NCI-H748 (cell line): Measurements from ENCODE around the gene PPP1CA.
A peak's percentile ranks its signal among the peaks of the same experiment; 100 is the strongest.

Source experiments
- DNase-seq: peaks from one replicate; lab custom pipeline; 2025; ENCODE audit not compliant: unreplicated experiment; lab: John Stamatoyannopoulos, UW

The PPP1CA gene

DNA sequence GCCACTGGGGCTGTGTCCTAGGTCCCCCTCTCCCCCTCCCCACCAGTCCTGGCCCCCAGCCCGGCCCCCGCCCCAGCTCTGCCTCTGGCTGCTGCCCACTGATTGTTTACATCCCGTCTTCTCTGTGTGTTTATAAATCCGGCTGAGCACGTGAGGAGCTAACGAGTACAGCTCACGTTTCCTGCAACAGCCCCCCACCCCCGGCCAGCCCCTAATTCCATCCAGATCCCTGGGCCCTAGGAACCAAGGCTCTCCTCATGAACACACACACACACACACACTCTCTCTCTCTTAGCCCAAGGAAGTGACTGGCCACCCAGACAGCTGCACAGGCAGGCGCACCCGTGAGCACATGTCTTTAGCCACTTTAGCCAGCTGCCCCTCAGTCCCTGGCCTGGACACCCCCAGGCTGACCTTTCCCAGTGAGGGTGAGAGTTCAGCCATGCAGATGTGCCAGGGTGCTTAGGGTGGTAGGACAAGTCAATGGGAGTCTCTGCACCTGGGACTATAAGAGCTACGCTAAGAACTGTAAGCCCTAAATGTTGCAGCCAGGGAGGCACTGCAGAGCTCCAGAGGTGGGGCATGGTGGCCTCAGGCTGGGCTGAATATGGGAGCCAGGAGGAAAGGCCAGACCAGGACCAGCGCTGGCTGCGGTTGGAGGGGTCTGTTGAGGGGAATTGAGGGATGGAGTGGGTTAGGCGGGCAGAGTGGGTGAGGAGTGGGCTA is 31.1 kb downstream of the PPP1CA start:
- no peak for DNase-seq

DNA sequence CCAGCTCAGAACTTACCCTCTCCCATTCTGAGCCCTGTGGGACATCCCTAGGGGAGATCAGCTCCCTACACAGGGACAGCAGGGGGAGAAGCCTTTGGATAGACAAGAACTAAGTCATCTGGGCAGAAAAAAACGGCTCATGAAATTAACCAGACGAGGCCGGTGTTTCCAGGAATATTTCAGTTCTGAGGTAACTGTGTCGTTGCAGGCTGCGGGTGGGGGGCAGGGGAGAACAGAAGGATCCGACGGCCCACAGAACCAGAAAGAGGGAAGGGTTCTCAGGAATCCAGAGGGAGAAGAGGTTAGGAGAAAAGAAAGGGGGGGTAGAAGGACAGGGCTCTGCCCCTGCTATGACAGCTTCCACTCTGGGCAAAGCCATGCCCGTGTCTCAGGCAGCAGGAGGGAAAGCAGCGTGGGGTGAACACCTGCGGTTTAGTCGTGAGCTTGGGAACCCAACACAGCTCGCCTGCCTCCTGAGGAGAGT is 31.8 kb downstream of the PPP1CA start:
- DNase-seq: no peak

DNA sequence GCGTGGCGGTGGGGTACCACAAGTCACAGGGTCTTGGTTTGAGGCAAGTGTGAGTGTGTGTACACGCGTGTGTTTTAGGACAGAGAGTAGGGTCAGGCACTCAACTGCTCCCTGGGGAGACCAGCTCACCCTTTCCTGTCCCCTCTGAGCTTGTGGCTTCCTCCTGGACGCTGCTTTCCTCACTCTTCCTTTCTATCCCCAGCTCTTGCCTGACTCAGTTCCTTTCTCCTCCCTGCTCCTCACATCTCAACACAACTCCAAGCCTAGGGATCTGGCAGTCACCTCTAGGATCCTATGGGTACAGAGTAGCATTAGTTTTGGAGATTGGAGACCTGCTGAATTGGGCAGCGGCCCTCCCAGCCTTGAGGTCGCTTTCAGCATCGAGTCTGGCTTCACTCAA is 32.4 kb downstream of the PPP1CA start:
- no peak for DNase-seq

DNA sequence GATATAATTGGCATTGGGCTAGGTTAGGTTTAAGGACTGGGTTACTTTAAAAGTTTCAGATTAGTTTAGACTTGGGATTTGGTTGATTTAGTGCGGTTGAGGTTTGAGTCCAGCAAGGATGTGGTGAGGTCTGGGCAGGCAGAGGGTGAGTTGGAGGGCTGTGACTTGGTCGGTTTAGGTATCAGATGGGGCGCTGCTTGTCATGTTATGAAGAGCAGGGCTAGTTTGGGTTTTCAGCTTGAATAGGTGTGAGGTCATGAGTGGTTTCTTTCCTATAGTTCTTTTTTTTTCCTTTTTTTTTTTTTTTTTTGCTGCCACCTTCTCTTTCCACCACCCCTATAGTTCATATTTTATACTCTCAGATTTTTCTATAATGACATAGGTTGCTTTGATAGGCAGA is 33.0 kb downstream of the PPP1CA start:
- no peak for DNase-seq

DNA sequence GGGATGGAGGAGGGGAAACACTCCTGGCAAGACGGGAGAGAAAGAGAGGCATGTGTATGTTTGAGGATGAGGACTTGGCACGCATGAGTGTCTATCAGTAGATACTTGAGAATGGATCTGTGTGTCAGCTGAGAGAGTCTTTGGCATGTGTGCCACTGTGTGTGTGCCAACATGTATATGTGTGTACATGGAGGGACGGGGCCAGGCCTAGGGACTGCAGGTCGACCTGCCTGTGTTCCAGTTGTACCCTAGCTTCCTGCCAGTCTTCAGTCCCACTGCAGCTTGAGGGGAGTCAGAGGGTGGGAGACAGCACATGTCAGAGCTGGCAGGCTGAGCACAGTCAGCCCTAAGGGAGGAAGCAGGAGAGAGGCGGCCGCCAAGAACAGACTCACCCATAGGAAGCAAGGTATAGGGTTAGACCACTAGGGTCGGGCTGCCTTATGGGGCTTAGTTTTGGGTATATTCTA is 33.9 kb downstream of the PPP1CA start:
- no peak for DNase-seq

DNA sequence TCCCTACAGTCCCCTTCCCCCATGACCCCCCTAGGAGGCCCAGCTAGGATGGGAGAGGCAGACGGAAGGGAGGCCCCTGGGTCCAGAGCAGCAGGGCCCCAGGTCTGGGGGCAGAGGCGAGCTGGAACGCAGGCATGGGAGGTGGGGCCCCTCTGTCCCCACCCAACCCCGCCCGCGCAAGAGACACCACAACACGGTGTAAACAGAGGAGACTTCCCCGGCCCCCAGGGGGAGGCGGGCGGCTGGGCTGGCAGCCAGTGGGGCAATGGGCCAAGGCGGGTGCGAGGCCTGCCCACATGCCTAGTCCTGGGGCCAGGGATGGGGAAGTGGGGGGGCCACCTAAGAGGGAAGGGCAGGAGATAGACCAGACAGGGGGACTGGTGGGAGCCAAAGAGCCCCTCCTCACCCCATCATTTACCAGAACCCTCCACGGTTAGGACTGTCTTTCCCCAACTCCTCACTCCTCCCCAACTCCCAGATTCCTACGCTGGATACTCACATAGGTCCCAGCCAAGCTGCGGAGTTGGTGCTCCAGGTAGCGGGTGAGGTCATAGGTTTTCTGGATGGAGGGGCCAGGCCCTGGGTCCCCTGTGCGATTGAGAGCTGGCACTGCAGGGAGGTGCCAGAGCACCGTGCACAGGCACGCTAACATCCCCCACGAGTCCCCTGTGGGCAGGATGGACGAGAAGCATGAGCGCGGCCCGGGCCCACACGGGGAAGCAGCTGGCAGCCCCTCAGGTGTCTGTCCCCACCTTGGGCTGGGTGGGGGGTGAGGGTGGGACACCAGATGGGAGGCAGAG is 34.5 kb downstream of the PPP1CA start:
- DNase-seq: no peak

DNA sequence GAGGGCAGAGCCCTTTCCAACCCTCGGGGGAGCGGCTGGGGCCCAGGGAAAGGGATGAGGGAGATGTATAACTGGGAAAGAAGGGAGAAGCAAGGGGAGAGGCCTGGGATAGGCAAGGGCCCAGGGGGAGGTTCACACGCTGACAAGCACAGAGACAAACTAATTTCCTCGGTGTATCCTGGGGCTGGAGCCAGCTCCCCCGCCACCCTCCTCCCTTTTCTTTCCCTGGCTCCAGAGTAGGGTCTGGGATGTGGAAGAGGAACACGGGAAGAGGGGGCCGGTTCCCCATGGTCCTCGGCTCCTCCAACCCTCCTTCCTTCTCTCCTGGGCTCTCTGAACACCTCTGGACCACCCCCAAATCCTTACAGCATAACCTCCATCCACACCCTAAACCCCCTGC is 35.1 kb downstream of the PPP1CA start:
- DNase-seq: no peak

DNA sequence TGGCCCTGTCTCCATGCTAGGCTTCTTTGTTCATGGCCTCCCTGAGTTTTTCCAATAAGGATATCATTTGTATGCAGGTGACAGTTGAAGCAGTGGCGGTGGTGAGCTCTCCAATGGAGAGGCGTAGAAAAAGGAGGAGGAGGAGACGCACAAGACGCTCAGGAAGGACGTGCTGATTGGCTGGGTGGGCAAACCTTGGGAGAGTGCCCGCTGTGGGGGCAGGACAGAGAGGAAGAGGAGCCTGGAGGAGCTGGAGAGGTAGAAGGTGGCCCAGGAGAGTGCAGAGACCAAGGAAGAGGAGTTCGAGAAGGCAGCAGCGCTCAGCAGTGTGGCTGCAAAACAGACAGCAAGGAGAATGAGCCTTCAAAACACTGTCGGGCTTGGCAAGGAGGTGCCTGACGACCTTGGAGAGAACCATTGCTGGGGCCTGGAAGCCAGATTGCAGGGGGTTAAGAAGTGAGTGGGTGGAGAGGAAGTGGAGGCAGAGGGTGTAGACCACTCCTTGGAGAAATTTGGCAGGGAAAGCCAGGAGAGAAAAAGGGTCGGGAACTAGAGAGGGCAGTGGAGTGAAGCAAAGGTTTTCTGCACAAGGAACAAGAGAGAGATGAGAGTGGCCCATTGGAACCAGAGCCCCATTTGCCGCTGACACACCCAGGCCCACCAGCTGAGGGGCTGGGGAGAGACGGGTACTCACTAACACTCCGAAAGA is 35.8 kb downstream of the PPP1CA start:
- DNase-seq: no peak

DNA sequence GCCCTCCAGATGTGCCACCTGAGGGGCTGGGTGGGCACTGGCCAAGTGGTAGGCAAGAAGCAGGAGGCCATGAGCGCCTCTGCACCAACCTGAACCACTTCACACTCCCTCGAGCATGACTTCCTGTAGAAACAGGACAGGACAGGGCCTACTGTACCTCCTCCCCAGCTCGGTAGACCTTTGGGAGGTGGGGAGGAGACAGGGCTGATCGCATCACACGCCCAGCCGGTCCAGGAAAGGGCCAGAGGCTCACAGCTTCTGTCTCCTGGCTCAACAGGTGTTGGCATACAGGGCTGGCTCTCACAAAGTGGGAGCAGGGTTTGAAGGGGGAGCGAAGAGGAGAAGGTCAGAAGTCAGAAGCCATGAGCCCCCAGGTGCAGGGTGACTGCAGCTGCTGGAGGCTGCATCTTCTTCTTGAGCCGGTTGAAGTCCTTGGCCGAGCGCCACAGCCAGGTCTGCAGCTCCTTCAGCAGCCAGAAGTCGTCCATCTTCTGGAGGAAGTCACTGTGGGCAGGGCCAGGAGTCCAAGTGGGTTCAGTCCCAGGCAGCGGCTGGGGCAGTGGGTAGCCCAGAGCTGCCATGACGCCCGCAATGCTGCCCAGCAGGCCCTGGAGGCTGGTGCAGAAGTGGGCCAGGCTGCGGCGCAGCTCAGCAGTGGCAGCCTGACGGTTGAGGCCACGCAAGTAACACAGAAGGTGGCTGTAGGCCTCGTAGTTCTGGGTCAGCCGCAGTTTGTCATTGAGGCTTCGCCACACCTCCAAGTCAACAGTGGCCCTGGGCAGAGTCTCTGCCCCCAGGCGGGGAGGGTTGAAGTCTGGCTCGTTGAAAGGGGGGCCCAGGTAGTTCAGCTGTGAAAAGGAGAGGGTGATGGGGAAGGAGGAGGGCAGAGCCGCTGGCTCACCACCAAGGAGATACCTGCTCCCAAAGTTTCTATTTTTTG is 36.6 kb downstream of the PPP1CA start:
- DNase-seq: no peak

DNA sequence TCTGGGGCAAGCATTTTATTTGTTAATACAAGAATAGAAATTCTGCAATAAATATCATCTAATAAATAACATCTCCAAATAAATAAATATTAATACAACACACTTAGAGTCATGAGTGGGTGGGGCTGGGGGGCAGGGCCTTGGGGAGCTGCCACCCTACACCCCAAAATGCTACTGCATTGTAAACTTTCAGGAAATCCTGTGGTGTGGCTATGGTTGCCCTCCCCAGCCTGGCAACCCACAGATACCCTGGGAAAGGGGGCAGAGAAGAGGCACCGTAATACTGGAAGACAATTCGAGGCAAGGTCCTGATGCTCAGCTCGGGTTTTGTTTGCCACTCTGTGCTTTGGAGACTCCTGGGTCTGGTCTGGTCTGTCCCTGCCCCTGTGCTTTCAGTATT is 37.5 kb downstream of the PPP1CA start:
- no peak for DNase-seq

DNA sequence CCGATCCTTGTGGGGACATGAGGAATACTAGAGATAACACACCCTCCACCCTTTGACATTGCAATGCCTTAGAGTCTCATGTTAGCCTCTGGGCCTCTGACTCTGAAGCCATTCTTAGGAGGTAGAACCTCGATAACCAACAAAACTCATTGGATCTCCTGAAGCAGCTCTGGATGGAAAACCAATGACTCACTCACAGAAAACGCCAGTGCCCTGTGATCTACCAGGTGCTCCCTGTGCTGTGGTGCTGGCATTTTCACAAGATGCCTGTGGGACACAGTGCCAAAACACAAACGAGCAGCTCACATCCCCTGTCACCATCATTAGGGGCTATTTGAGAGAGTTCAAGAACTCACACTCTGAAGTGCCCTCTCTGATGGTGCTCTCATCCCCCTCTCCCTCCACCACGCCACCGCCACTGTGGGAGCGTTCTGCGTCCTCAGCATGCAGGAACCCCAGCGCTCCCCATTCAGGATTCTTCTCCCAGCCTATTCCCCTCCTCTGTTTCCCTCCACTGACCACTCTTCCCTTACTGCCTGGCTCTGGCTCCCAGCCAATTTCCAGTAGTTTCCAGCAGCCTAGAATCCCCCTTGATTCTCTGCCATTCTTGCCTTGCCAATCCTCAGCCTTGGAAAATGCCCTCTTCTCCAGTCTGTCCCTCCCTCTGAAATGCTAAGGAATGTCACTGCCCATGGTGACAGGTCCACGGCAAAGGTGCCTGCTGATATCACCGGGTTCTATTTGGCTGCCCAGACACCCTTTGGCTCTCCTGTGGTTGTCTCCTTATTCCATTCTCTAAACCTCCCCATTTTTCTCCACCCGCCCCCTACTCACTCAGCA is 43.6 kb downstream of the PPP1CA start:
- no peak for DNase-seq

DNA sequence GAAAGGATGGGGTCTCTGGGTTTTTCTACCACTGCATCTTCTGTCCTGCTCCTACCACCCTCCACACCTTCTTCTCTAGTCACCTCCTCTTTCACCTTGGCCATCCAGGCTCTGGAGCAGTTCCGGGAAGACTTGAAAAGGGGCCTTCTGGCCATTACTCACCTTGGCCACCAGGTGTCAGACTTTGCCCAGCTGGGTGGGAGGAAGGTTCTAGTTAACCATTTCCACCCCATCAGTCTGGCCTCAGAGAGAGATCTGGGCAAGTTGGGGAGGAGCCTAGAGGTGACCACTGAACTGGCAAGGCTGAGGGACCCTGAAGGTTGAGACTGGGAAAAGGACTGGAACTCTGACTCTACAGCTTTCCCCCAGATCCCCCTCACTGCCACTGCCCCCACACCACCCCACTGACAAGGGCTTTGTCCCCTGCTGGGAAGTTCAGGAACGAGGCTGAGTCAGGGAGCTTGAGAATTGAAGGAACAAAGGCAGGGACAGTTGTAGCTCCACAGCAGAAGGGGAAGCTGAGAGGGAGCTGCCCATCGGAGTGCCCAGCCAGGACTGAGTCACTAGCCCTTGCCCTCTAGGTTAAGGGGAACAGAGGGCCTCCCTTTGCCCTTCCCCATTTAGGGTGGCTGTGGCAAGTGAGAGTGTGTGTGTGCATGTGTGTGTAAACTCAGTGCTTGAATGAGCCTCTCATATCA is 44.6 kb downstream of the PPP1CA start:
- DNase-seq: peak; percentile 65

DNA sequence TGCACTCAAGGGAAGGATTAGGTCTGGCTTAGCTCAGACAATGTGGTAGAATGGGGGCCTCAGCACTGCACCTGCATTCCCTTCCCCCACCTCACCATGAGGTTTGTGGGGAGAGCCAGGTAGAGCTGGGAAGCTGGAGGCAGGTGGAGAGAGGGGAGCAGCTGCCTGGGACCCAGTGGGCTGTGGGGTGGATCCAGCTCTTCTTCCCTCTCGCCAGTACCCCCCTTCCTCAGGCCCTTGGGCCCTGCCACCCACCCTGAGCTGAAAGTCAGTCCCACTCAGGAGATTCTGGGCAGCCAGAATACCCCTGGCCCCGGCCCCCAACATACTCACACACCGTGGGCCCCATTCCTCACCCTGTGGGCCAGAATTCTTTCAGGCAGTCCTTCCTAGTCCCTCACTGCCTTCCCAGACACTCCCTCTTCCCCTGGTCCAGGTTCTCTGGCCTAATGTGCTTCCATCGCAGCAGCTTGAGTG is 45.2 kb downstream of the PPP1CA start:
- no peak for DNase-seq

DNA sequence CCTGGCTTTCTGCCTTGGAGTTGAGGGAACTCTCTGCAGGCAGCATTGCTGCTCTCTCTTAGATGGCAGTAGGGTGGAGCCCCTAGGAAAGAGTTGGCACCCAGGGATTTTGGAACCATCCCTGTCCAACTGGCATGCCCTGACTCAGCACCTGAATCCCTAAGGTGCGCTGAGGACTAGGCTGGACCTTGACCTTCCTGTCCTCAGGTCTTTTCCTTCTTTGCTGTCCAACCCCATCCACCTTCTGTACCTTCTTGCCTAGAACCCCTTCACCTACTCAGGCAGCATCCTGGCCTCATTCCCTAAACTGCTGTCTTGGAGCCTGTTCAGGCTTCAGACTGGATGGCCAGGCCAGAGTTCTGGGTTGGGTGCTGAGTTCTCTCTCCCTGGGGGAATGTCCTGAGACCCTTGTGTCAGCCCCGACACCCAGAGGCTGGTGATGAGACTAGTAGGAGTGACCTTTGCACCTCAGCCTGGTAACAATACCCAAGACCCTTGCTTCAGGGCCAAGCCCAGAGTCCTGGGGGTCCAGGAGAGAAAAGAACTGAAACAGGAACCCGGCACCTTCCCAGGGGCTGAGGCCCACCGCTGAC is 45.8 kb downstream of the PPP1CA start:
- no peak for DNase-seq

DNA sequence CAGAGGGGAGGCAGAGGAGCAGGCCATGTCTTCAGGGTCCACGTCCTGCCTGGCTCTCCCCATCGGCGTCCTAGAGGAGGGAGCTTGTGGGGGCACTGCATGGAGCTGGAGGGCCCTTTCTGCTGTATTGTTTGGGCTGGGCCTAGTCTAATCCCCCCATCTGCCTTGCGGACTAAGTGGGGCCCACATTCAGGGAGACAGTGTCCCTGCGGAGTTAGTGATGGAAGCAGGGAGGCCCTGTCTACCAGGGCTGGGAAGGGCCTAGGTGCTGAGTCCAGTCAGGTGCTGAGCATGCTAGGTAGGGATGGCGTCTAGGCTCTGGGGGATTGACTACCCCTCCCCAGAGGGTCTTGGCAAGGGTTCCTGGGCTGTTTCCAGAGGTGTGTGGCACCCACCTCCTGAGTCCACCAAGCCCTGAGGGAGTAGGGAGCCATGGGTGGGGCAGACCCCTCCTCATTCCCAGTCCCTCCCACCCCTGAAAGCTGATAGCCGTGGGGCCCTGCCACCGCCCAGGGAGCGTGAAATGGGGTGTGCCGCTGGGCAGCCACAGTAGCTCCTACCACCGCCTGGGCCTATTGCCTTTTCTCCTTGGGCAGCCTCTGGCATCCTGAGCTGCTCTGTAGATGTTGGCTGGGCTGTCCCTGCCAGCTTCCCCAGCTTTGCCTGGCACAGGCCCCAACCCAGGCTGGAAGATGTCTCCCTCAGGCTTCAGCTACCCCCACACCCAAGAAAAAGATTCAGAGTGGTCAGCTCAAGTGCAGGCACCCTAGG is 46.5 kb downstream of the PPP1CA start:
- DNase-seq: no peak

DNA sequence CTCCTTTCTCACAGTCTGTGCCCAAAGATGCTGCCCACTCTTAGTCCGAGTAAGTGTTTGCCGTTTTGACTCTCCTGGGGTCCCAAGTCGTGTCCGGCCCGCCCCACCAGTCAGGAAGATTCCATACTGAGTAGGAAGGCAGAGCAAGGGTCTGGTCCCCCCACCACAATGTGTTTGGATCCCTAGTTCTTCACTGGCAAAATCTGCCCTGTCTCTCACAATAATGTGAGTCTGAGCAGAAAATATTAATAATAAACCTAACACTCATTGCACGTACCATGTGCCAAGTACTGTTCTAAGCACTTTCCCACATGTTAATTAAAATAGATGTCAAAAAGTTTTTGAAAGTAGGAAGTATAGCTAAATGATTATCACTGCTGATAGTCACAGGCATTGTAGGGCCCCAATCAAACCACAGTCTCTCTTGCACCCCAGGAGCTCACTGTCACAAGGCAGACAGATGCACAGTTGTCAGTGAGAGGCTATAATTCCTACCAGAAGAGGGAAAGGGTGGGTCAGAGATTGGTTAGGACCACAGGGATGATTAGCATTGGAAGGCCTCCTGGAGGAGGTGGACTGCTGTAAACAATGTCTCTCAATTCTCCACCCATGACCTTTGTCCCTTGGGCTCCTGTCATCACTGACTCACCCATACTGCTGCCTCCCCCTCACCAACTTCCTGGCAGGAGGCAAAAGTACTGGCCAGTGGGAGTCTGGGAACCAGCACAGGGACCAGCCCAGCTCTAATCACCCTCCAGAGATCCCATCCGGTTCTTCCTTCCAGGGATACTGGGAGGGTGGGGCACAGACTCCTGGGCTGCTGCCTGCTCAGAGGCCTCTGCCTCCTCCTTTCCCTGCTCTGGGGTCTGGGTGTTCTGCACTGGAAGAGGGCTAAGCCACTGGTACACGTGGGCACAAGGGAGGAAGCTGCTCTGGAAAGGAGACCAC is 47.3 kb downstream of the PPP1CA start:
- no peak for DNase-seq
